GM23338 (cell line): Measurements from ENCODE around the gene CDH4. TPM values are rescaled to one million over a fixed set of nuclear protein-coding genes. Genes with fewer than 3 reads are reported as not detected.

Experiments
- ATAC-seq: fragments of 200-7000 bp; cut with Tn5 transposase; 3 replicates; pipeline ENCODE4 v1.9.1; 2020
- DNase-seq: peaks from one replicate; pipeline ENCODE4 v3.0.0-alpha.2; 2015; ENCODE audit warnings: low spot score
- H2AFZ ChIP-seq: fragments of 200-600 bp; sonication (generic); 2 replicates; pipeline ENCODE4 v1.8.0; 2016; ENCODE audit warnings: antibody characterized with exemption, mild to moderate bottlenecking, moderate library complexity
- H3F3A ChIP-seq: fragments of 200-600 bp; sonication (generic); replicated peaks from 2 replicates; pipeline ENCODE4 v1.8.0; 2017; ENCODE audit warnings: antibody characterized with exemption, mixed run types, low read depth
- H3K27ac ChIP-seq: fragments of 200-600 bp; sonication (generic); 2 replicates; pipeline ENCODE4 v1.6.1; 2016; ENCODE audit warnings: low read depth
- H3K27me3 ChIP-seq: fragments of 200-600 bp; sonication (generic); 2 replicates; pipeline ENCODE4 v1.8.0; 2016; ENCODE audit warnings: mild to moderate bottlenecking, mixed run types, moderate library complexity; ENCODE audit not compliant: insufficient read depth
- H3K36me3 ChIP-seq: fragments of 200-600 bp; sonication (generic); 2 replicates; pipeline ENCODE4 v1.8.0; 2016; ENCODE audit warnings: mild to moderate bottlenecking; ENCODE audit not compliant: insufficient read depth
- H3K4me1 ChIP-seq: fragments of 200-600 bp; sonication (generic); 2 replicates; pipeline ENCODE4 v1.8.0; 2016; ENCODE audit warnings: mild to moderate bottlenecking, moderate library complexity; ENCODE audit not compliant: insufficient read depth
- H3K4me2 ChIP-seq: fragments of 200-600 bp; sonication (generic); 2 replicates; pipeline ENCODE4 v1.7.1; 2017; ENCODE audit warnings: mixed run types
- H3K4me3 ChIP-seq: fragments of 200-600 bp; sonication (generic); 2 replicates; pipeline ENCODE4 v1.6.1; 2016; ENCODE audit warnings: mixed run types
- H3K79me2 ChIP-seq: fragments of 200-600 bp; sonication (generic); replicated peaks from 2 replicates; pipeline ENCODE4 v1.8.0; 2017; ENCODE audit warnings: mild to moderate bottlenecking; ENCODE audit not compliant: insufficient read depth
- H3K9me2 ChIP-seq: fragments of 200-600 bp; sonication (generic); 2 replicates; pipeline ENCODE4 v1.8.0; 2017; ENCODE audit not compliant: insufficient read depth
- H4K20me1 ChIP-seq: fragments of 200-600 bp; sonication (generic); replicated peaks from 2 replicates; pipeline ENCODE4 v1.8.0; 2017; ENCODE audit warnings: mild to moderate bottlenecking; ENCODE audit not compliant: insufficient read depth
- H3K27ac Mint-ChIP-seq: 2 replicates; pipeline ENCODE4 v1.8.0; 2020; ENCODE audit warnings: inconsistent platforms, mild to moderate bottlenecking, moderate library complexity, mixed read lengths
- H3K27me3 Mint-ChIP-seq: 3 replicates; pipeline ENCODE4 v1.8.0; 2022; ENCODE audit warnings: low read depth, mild to moderate bottlenecking, moderate library complexity, mixed read lengths, inconsistent platforms; ENCODE audit not compliant: insufficient read depth, poor library complexity
- H3K36me3 Mint-ChIP-seq: 3 replicates; pipeline ENCODE4 v1.8.0; 2021; ENCODE audit warnings: low read depth, mild to moderate bottlenecking, inconsistent platforms, moderate library complexity, mixed read lengths
- H3K4me1 Mint-ChIP-seq: 3 replicates; pipeline ENCODE4 v1.8.0; 2020; ENCODE audit warnings: mild to moderate bottlenecking, inconsistent platforms, mixed read lengths
- H3K4me3 Mint-ChIP-seq: 3 replicates; pipeline ENCODE4 v1.8.0; 2021; ENCODE audit warnings: moderate library complexity, mild to moderate bottlenecking, inconsistent platforms, mixed read lengths
- H3K9me3 Mint-ChIP-seq: 3 replicates; pipeline ENCODE4 v1.8.0; 2020; ENCODE audit warnings: moderate library complexity, mild to moderate bottlenecking, inconsistent platforms, mixed read lengths
- CREB1 ChIP-seq: fragments of 250-450 bp; sonication (Bioruptor Pico); IDR thresholded peaks from 2 replicates; pipeline ENCODE4 v1.5.0; 2020; ENCODE audit warnings: low read depth, mild to moderate bottlenecking, moderate library complexity
- EZH2 ChIP-seq: fragments of 200-600 bp; sonication (generic); IDR thresholded peaks from one replicate; pipeline ENCODE4 v1.8.0; 2017; ENCODE audit warnings: antibody characterized with exemption, mild to moderate bottlenecking, low read depth; ENCODE audit not compliant: unreplicated experiment
- EZH2phosphoT487 ChIP-seq: fragments of 200-600 bp; sonication (generic); IDR thresholded peaks from one replicate; pipeline ENCODE4 v1.8.1; 2018; ENCODE audit warnings: antibody characterized with exemption; ENCODE audit not compliant: unreplicated experiment
- JUNB ChIP-seq: IDR thresholded peaks from one replicate; pipeline ENCODE4 v1.6.1; 2016; ENCODE audit warnings: antibody characterized with exemption; ENCODE audit not compliant: unreplicated experiment
- NANOG ChIP-seq: IDR thresholded peaks from 2 replicates; pipeline ENCODE4 v1.6.1; 2016; ENCODE audit warnings: antibody characterized with exemption, borderline replicate concordance
- POLR2AphosphoS5 ChIP-seq: IDR thresholded peaks from 2 replicates; pipeline ENCODE4 v1.6.1; 2016; ENCODE audit warnings: antibody characterized with exemption, low read depth
- STAT1 ChIP-seq: IDR thresholded peaks from one replicate; pipeline ENCODE4 v1.6.1; 2016; ENCODE audit warnings: antibody characterized with exemption; ENCODE audit not compliant: unreplicated experiment
- ZNF114 ChIP-seq: fragments of 250-450 bp; sonication (Bioruptor Pico); IDR thresholded peaks from 2 replicates; pipeline ENCODE4 v1.5.0; 2020; ENCODE audit warnings: mild to moderate bottlenecking, moderate library complexity
- ZNF331 ChIP-seq: fragments of 250-450 bp; sonication (Bioruptor Pico); IDR thresholded peaks from 2 replicates; pipeline ENCODE4 v1.5.0; 2020; ENCODE audit warnings: low read depth, mild to moderate bottlenecking, moderate library complexity
- polyA plus RNA-seq: library from polyadenylated mRNA; unstranded; fragments of >200 nt; fragmentation: Nextera tagmentation; extraction: Ambion mirVana; gene quantifications from 2 replicates; pipeline ENCODE4 v1.2.1, GENCODE V29; 2016
- total RNA-seq: library from RNA; depleted of rRNA; stranded (reverse); fragments of >200 nt; shearing (Covaris generic); gene quantifications from 2 replicates; pipeline ENCODE4 v1.2.3, GENCODE V29; 2014
- TF ChIP-seq, protein P1 (sequence below): IDR thresholded peaks from 2 replicates; pipeline ENCODE4 v1.6.1; 2016; ENCODE audit warnings: antibody characterized with exemption
- TF ChIP-seq, protein P2 (sequence below): fragments of 250-450 bp; sonication (Bioruptor Pico); IDR thresholded peaks from 2 replicates; pipeline ENCODE4 v1.5.0; 2020; ENCODE audit warnings: mild to moderate bottlenecking, moderate library complexity
- TF ChIP-seq, protein P3 (sequence below), 2 experiments: fragments of 200-600 bp in 1 of 2; sonication (generic) in 1 of 2; conservative IDR thresholded peaks; 2 replicates each; pipeline versions ENCODE4 v1.5.1 to v1.6.1; 2016 to 2017; ENCODE audit warnings: antibody characterized with exemption in 2 of 2, low read depth in 2 of 2, mild to moderate bottlenecking in 2 of 2, moderate library complexity in 1 of 2
- TF ChIP-seq, protein P4 (sequence below): IDR thresholded peaks from one replicate; pipeline ENCODE4 v1.6.1; 2018; ENCODE audit warnings: antibody characterized with exemption; ENCODE audit not compliant: unreplicated experiment

CDH4 gene
- total and polyA plus RNA-seq, 2 experiments from 2014 or later = 1.2 to 4.2 TPM

DNA sequence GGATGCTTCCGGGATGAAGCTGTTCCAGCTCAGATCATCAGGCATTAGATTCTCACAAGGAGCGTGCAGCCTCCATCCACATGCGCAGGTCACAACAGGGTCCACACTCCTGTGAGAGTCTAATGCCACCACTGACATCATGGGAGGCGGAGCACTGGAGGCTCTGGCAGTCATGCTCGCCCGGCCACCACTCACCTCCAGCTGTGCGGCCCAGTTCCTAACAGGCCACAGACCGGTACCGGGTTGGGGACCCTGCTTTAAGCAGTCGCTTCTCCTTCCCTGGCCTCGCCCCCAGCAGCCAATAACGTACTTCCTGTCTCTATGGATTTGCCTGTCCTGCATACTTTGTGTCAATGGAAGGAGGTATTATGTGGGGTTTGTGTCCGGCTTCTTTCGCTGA is 576.8 kb downstream of the CDH4 start:
- ATAC-seq = no peak
- H3K27me3 Mint-ChIP-seq = peaks cover 12% of the 10 kb centered on the region
- TF ChIP-seq POLR2AphosphoS5 (no peak), ZNF331 (CRISPR knock-in tag) (no peak), ZNF114 (CRISPR knock-in tag) (no peak), JUNB (no peak), NANOG (no peak), CREB1 (no peak), EZH2phosphoT487 (no peak), STAT1 (no peak), EZH2 (no peak)
- TF ChIP-seq, protein P1, sequence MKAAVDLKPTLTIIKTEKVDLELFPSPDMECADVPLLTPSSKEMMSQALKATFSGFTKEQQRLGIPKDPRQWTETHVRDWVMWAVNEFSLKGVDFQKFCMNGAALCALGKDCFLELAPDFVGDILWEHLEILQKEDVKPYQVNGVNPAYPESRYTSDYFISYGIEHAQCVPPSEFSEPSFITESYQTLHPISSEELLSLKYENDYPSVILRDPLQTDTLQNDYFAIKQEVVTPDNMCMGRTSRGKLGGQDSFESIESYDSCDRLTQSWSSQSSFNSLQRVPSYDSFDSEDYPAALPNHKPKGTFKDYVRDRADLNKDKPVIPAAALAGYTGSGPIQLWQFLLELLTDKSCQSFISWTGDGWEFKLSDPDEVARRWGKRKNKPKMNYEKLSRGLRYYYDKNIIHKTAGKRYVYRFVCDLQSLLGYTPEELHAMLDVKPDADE = no peak
- TF ChIP-seq, protein P2, sequence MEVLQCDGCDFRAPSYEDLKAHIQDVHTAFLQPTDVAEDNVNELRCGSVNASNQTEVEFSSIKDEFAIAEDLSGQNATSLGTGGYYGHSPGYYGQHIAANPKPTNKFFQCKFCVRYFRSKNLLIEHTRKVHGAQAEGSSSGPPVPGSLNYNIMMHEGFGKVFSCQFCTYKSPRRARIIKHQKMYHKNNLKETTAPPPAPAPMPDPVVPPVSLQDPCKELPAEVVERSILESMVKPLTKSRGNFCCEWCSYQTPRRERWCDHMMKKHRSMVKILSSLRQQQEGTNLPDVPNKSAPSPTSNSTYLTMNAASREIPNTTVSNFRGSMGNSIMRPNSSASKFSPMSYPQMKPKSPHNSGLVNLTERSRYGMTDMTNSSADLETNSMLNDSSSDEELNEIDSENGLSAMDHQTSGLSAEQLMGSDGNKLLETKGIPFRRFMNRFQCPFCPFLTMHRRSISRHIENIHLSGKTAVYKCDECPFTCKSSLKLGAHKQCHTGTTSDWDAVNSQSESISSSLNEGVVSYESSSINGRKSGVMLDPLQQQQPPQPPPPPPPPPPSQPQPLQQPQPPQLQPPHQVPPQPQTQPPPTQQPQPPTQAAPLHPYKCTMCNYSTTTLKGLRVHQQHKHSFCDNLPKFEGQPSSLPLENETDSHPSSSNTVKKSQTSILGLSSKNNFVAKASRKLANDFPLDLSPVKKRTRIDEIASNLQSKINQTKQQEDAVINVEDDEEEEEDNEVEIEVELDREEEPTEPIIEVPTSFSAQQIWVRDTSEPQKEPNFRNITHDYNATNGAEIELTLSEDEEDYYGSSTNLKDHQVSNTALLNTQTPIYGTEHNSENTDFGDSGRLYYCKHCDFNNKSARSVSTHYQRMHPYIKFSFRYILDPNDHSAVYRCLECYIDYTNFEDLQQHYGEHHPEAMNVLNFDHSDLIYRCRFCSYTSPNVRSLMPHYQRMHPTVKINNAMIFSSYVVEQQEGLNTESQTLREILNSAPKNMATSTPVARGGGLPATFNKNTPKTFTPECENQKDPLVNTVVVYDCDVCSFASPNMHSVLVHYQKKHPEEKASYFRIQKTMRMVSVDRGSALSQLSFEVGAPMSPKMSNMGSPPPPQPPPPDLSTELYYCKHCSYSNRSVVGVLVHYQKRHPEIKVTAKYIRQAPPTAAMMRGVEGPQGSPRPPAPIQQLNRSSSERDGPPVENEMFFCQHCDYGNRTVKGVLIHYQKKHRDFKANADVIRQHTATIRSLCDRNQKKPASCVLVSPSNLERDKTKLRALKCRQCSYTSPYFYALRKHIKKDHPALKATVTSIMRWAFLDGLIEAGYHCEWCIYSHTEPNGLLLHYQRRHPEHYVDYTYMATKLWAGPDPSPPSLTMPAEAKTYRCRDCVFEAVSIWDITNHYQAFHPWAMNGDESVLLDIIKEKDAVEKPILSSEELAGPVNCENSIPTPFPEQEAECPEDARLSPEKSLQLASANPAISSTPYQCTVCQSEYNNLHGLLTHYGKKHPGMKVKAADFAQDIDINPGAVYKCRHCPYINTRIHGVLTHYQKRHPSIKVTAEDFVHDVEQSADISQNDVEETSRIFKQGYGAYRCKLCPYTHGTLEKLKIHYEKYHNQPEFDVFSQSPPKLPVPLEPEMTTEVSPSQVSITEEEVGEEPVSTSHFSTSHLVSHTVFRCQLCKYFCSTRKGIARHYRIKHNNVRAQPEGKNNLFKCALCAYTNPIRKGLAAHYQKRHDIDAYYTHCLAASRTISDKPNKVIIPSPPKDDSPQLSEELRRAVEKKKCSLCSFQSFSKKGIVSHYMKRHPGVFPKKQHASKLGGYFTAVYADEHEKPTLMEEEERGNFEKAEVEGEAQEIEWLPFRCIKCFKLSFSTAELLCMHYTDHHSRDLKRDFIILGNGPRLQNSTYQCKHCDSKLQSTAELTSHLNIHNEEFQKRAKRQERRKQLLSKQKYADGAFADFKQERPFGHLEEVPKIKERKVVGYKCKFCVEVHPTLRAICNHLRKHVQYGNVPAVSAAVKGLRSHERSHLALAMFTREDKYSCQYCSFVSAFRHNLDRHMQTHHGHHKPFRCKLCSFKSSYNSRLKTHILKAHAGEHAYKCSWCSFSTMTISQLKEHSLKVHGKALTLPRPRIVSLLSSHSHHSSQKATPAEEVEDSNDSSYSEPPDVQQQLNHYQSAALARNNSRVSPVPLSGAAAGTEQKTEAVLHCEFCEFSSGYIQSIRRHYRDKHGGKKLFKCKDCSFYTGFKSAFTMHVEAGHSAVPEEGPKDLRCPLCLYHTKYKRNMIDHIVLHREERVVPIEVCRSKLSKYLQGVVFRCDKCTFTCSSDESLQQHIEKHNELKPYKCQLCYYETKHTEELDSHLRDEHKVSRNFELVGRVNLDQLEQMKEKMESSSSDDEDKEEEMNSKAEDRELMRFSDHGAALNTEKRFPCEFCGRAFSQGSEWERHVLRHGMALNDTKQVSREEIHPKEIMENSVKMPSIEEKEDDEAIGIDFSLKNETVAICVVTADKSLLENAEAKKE (CRISPR knock-in tag) = no peak
- TF ChIP-seq, protein P3, sequence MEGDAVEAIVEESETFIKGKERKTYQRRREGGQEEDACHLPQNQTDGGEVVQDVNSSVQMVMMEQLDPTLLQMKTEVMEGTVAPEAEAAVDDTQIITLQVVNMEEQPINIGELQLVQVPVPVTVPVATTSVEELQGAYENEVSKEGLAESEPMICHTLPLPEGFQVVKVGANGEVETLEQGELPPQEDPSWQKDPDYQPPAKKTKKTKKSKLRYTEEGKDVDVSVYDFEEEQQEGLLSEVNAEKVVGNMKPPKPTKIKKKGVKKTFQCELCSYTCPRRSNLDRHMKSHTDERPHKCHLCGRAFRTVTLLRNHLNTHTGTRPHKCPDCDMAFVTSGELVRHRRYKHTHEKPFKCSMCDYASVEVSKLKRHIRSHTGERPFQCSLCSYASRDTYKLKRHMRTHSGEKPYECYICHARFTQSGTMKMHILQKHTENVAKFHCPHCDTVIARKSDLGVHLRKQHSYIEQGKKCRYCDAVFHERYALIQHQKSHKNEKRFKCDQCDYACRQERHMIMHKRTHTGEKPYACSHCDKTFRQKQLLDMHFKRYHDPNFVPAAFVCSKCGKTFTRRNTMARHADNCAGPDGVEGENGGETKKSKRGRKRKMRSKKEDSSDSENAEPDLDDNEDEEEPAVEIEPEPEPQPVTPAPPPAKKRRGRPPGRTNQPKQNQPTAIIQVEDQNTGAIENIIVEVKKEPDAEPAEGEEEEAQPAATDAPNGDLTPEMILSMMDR (conservative IDR thresholded peaks at IDR 0.05; ENCODE audit: low read depth in 2 of 2) = no peak
- TF ChIP-seq, protein P4, sequence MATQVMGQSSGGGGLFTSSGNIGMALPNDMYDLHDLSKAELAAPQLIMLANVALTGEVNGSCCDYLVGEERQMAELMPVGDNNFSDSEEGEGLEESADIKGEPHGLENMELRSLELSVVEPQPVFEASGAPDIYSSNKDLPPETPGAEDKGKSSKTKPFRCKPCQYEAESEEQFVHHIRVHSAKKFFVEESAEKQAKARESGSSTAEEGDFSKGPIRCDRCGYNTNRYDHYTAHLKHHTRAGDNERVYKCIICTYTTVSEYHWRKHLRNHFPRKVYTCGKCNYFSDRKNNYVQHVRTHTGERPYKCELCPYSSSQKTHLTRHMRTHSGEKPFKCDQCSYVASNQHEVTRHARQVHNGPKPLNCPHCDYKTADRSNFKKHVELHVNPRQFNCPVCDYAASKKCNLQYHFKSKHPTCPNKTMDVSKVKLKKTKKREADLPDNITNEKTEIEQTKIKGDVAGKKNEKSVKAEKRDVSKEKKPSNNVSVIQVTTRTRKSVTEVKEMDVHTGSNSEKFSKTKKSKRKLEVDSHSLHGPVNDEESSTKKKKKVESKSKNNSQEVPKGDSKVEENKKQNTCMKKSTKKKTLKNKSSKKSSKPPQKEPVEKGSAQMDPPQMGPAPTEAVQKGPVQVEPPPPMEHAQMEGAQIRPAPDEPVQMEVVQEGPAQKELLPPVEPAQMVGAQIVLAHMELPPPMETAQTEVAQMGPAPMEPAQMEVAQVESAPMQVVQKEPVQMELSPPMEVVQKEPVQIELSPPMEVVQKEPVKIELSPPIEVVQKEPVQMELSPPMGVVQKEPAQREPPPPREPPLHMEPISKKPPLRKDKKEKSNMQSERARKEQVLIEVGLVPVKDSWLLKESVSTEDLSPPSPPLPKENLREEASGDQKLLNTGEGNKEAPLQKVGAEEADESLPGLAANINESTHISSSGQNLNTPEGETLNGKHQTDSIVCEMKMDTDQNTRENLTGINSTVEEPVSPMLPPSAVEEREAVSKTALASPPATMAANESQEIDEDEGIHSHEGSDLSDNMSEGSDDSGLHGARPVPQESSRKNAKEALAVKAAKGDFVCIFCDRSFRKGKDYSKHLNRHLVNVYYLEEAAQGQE = no peak
- Histone ChIP-seq H3K79me2 (no peaks in the 10 kb centered on the region), H3K9me2 (no peaks in the 10 kb centered on the region), H3K4me3 (no peak overlapping the region), H3K27ac (no peak overlapping the region), H3K4me2 (no peak overlapping the region), H4K20me1 (no peaks in the 10 kb centered on the region), H2AFZ (no peak overlapping the region), H3K27me3 (no peaks in the 10 kb centered on the region), H3F3A (no peaks in the 10 kb centered on the region), H3K36me3 (no peaks in the 10 kb centered on the region; the same call in 1 of the 2 replicates), H3K4me1 (no peaks in the 10 kb centered on the region)
- H3K9me3 Mint-ChIP-seq = peaks cover 37% of the 10 kb centered on the region
- H3K4me1 Mint-ChIP-seq = peaks cover 3% of the 10 kb centered on the region; the same call in 1 of the 3 replicates
- H3K36me3 Mint-ChIP-seq = peaks cover 18% of the 10 kb centered on the region; the same call in 2 of the 3 replicates
- no peak overlapping the region for H3K4me3 Mint-ChIP-seq
- DNase-seq = no peak
- H3K27ac Mint-ChIP-seq = no peak overlapping the region
